ENCODE data around the gene ZCCHC17. TPM values are rescaled to one million over a fixed set of nuclear protein-coding genes. Genes with fewer than 3 reads are reported as not detected.

Gene ZCCHC17
- total and polyA plus RNA-seq, 2 donors (not counting 3 experiments of a cell fraction or from before 2014, with no cell fraction given) = 32.0 to 41.4 TPM

GRCh38 chr1:31366796-31367195, 70.0 kb downstream of the ZCCHC17 start:
- POLR2A ChIA-PET = no interaction called here
- no peak overlapping the region for H3K4me3 ChIP-seq (replicated peaks in 1 of 3; ENCODE audit: insufficient read depth in 1 of 3, low read depth in 1 of 3, low read length in 3 of 3)
- H3K9me3 ChIP-seq (replicated peaks; ENCODE audit: control insufficient read depth, insufficient read depth, low read length) = no peaks in the 10 kb centered on the region
- intact Hi-C loops (cut with micrococcal nuclease) = no loop called here
- H3K36me3 ChIP-seq (ENCODE audit: control insufficient read depth in 2 of 2, extremely low read depth in 1 of 2, insufficient read depth in 2 of 2, low read length in 2 of 2) = peaks cover 0 to 12% of the 10 kb centered on the region in 2 experiments
- H3K4me2 ChIP-seq (ENCODE audit: insufficient read depth, low read length) = no peak overlapping the region
- dilution Hi-C loops (cut with MboI; ENCODE audit: extremely low pct_ligation_motif_present, low sequenced_read_pairs) = no loop called here
- H3K9ac ChIP-seq (replicated peaks; ENCODE audit: extremely low read depth, insufficient read depth, low read length) = no peak overlapping the region
- H4K20me1 ChIP-seq (replicated peaks; ENCODE audit: control insufficient read depth, extremely low read depth, insufficient read depth, low read length) = no peaks in the 10 kb centered on the region
- H3K9me1 ChIP-seq (replicated peaks; ENCODE audit: control insufficient read depth, extremely low read depth, insufficient read depth, low read length) = no peaks in the 10 kb centered on the region
- no peak for DNase-seq (ENCODE audit: low read depth, low spot score)
- TF ChIP-seq EZH2 (IDR thresholded peaks at IDR 0.05; ENCODE audit: borderline replicate concordance, low read depth, low read length, severe bottlenecking) (no peak), MAX (IDR thresholded peaks at IDR 0.05; ENCODE audit: insufficient read depth, insufficient read length) (no peak), GATA2 (IDR thresholded peaks at IDR 0.05; ENCODE audit: insufficient read depth, insufficient read length, low read depth, low read length) (no peak), POLR2A (IDR thresholded peaks at IDR 0.05; ENCODE audit: low read depth, low read length) (no peak), FOS (IDR thresholded peaks at IDR 0.05; ENCODE audit: borderline replicate concordance, insufficient read depth, low read length) (no peak), POLR2AphosphoS5 (IDR thresholded peaks at IDR 0.05; ENCODE audit: insufficient read depth, low read depth, low read length) (no peak), JUN (IDR thresholded peaks at IDR 0.05; ENCODE audit: borderline replicate concordance, insufficient read depth, insufficient read length, low read depth) (no peak), CTCF (IDR thresholded peaks at IDR 0.05; ENCODE audit: extremely low read depth in 1 of 2, insufficient read depth in 1 of 2, low read depth in 1 of 2, low read length in 2 of 2) (no peak), MYC (IDR thresholded peaks at IDR 0.05; ENCODE audit: low read depth, low read length) (no peak)
- H3K27ac ChIP-seq (ENCODE audit: insufficient read depth, low read depth, low read length) = no peak overlapping the region
- no peaks in the 10 kb centered on the region for H3K27me3 ChIP-seq (ENCODE audit: control insufficient read depth in 2 of 2, insufficient read depth in 2 of 2, low read length in 2 of 2)
- H2AFZ ChIP-seq (ENCODE audit: low read depth, low read length) = no peak overlapping the region
- FAIRE-seq = no peak
- CTCF ChIA-PET = no interaction called here
- no TSS peak for BruUV-seq (replicated peaks)
- no peaks in the 10 kb centered on the region for H3K4me1 ChIP-seq (ENCODE audit: control insufficient read depth, extremely low read depth, insufficient read depth, low read length)
- H3K79me2 ChIP-seq (ENCODE audit: control insufficient read depth, insufficient read depth, low read length) = no peaks in the 10 kb centered on the region

Data from endothelial cell of umbilical vein (primary cell).